ENCODE measurements around the gene LCNL1. TPM values are rescaled to one million over a fixed set of nuclear protein-coding genes. Genes with fewer than 3 reads are reported as not detected.

LCNL1 gene
- total and polyA plus RNA-seq, 2 of the 13 experiments (the other 11 are each of a cell fraction or from before 2014, with no cell fraction given) = not detected

- FAIRE-seq = no peak
- in situ Hi-C loops (cut with HindIII; ENCODE audit: extremely low pct_ligation_motif_present, low pct_unique_long_range_greater_than_20kb) = loop anchor here (5.0 to 10.0 kb wide), 2 partner anchors 85 to 187 kb away; partner anchors contain the start of genes AJM1, C8G and PHPT1
These were observed 49.3 kb downstream of the LCNL1 start, which contains the start of gene FUT7 for GRCh38 chr9:137031904-137032640. FUT7 (minus strand) TSS chr9:137032088; CDS start chr9:137031991, 97 bp downstream.

GRCh38 chr9:137032858-137033257, 50.1 kb downstream of the LCNL1 start:
- intact Hi-C loops (cut with micrococcal nuclease; ENCODE audit: unreplicated experiment) (no loop called here), in situ Hi-C loops (cut with HindIII; ENCODE audit: extremely low pct_ligation_motif_present, low pct_unique_long_range_greater_than_20kb) (loop anchor here (5.0 to 10.0 kb wide), 2 partner anchors 86 to 188 kb away; partner anchors contain the start of genes AJM1, C8G and PHPT1)
- no peaks in the 10 kb centered on the region for H3K79me2 ChIP-seq (ENCODE audit: insufficient read depth, low read length)
- no peaks in the 10 kb centered on the region for H3K36me3 ChIP-seq (replicated peaks in 1 of 2; ENCODE audit: control insufficient read depth in 1 of 2, insufficient read depth in 2 of 2, low read length in 2 of 2)
- no peak overlapping the region for H2AFZ ChIP-seq (ENCODE audit: low read length)
- ChIA-PET POLR2A (no interaction called here), CTCF (ENCODE audit: low intra/inter-chr PET ratio, low total read pairs) (no interaction called here)
- TF ChIP-seq KAT2B (IDR thresholded peaks at IDR 0.05; ENCODE audit: borderline replicate concordance, low read depth, low read length) (no peak), ZNF770 (CRISPR knock-in tag; IDR thresholded peaks at IDR 0.05) (0 out of 2 replicates have a peak, but pooled peaks have one; percentile 7), ZMYM3 (CRISPR knock-in tag; IDR thresholded peaks at IDR 0.05) (no peak), DNMT3B (CRISPR knock-in tag; conservative IDR thresholded peaks at IDR 0.05) (no peak)
- DNase-seq (ENCODE audit: low spot score) (no peak), FAIRE-seq (no peak), ATAC-seq (no peak)
- H3K9me3 ChIP-seq (ENCODE audit: low read length) = no peaks in the 10 kb centered on the region
- peaks cover 65% of the 10 kb centered on the region for H3K4me1 ChIP-seq (ENCODE audit: insufficient read depth, low read length)
- 20% methylated on average over 4 of the region's 10 CpGs for WGBS (ENCODE audit: low lambda C conversion rate)
- no peaks in the 10 kb centered on the region for H4K20me1 ChIP-seq (ENCODE audit: insufficient read depth, low read length)
- no peak overlapping the region; the same call in 1 of the 2 replicates for H3K4me2 ChIP-seq (ENCODE audit: low read depth, low read length)
- no peak overlapping the region for H3K27ac ChIP-seq (ENCODE audit: extremely low read length, insufficient read depth, low read length)
- no peak overlapping the region for H3K9ac ChIP-seq (ENCODE audit: insufficient read depth, low read depth, low read length)
- H3K4me3 ChIP-seq (replicated peaks in 1 of 3; ENCODE audit: insufficient read depth in 1 of 3, low read depth in 2 of 3, low read length in 3 of 3) = no peak overlapping the region
- peaks cover 0 to 14% of the 10 kb centered on the region in 2 experiments; a peak in 1 of 5 replicates for H3K27me3 ChIP-seq (ENCODE audit: control insufficient read depth in 1 of 2, insufficient read depth in 2 of 2, low read length in 2 of 2)
- BruUV-seq (replicated peaks) = no TSS peak

More at GRCh38 chr9:137031904-137032640, 49.3 kb downstream of the LCNL1 start, which contains the start of gene FUT7:
- DNase-seq (ENCODE audit: low spot score) = no peak
- ChIA-PET CTCF (ENCODE audit: low intra/inter-chr PET ratio, low total read pairs) (no interaction called here), POLR2A (interaction anchor here (0.6 kb wide), 1 partner anchor 10 kb away, joined by 3 read pairs; no protein-coding TSS in a partner anchor)
- Histone ChIP-seq H3K4me1 (ENCODE audit: insufficient read depth, low read length) (peaks cover 71% of the 10 kb centered on the region), H3K4me2 (ENCODE audit: low read depth, low read length) (peak within 1 kb of the TSS; percentile 7; the same call in 1 of the 2 replicates), H4K20me1 (ENCODE audit: insufficient read depth, low read length) (no peaks in the 10 kb centered on the region), H2AFZ (ENCODE audit: low read length) (no peak within 1 kb of the TSS), H3K9me3 (ENCODE audit: low read length) (no peaks in the 10 kb centered on the region), H3K36me3 (replicated peaks in 1 of 2; ENCODE audit: control insufficient read depth in 1 of 2, insufficient read depth in 2 of 2, low read length in 2 of 2) (no peaks in the 10 kb centered on the region), H3K27me3 (ENCODE audit: control insufficient read depth in 1 of 2, insufficient read depth in 2 of 2, low read length in 2 of 2) (peaks cover 0 to 19% of the 10 kb centered on the region in 2 experiments; a peak in 2 of 5 replicates), H3K27ac (ENCODE audit: extremely low read length, insufficient read depth, low read length) (no peak within 1 kb of the TSS), H3K79me2 (ENCODE audit: insufficient read depth, low read length) (no peaks in the 10 kb centered on the region), H3K9ac (ENCODE audit: insufficient read depth, low read depth, low read length) (no peak within 1 kb of the TSS), H3K4me3 (replicated peaks in 1 of 3; ENCODE audit: insufficient read depth in 1 of 3, low read depth in 2 of 3, low read length in 3 of 3) (no peak within 1 kb of the TSS)
- BruUV-seq (replicated peaks) = no TSS peak
- ATAC-seq = no peak
- TF ChIP-seq PHF21A (CRISPR knock-in tag; IDR thresholded peaks at IDR 0.05) (peak; percentile 55; the same call in 1 of the 2 replicates), EP300 (IDR thresholded peaks at IDR 0.05; ENCODE audit: low read depth in 2 of 2, low read length in 2 of 2) (no peak), EP300 (CRISPR knock-in tag; IDR thresholded peaks at IDR 0.05; ENCODE audit: borderline replicate concordance) (no peak), HMG20A (CRISPR knock-in tag; IDR thresholded peaks at IDR 0.05; ENCODE audit: borderline replicate concordance) (0 out of 2 replicates have a peak, but pooled peaks have one; percentile 18), REL (CRISPR knock-in tag; conservative IDR thresholded peaks at IDR 0.05) (no peak), GATAD2A (CRISPR knock-in tag; IDR thresholded peaks at IDR 0.05) (no peak), SP5 (CRISPR knock-in tag; IDR thresholded peaks at IDR 0.05; ENCODE audit: borderline replicate concordance, low read depth) (0 out of 2 replicates have a peak, but pooled peaks have one; percentile 33), GFI1 (CRISPR knock-in tag; IDR thresholded peaks at IDR 0.05; ENCODE audit: borderline replicate concordance) (peak; percentile 98), MXD4 (CRISPR knock-in tag; IDR thresholded peaks at IDR 0.05) (no peak), ZNF777 (CRISPR knock-in tag; IDR thresholded peaks at IDR 0.05) (no peak), THYN1 (CRISPR knock-in tag; IDR thresholded peaks at IDR 0.05; ENCODE audit: borderline replicate concordance, low read depth) (no peak), HMG20B (CRISPR knock-in tag; conservative IDR thresholded peaks at IDR 0.05) (0 out of 2 replicates have a peak, but pooled peaks have one; percentile 69), CREB1 (IDR thresholded peaks at IDR 0.05) (no peak), CREB1 (CRISPR knock-in tag; IDR thresholded peaks at IDR 0.05) (no peak), NFKB2 (CRISPR knock-in tag; IDR thresholded peaks at IDR 0.05; ENCODE audit: borderline replicate concordance) (no peak), ELF1 (CRISPR knock-in tag; IDR thresholded peaks at IDR 0.05) (no peak)
- intact Hi-C loops (cut with micrococcal nuclease; ENCODE audit: unreplicated experiment) = no loop called here
- 9% methylated on average over 10 of the region's 16 CpGs for WGBS (ENCODE audit: low lambda C conversion rate)
